ENCODE data around the gene SH3PXD2A. TPM values are rescaled to one million over a fixed set of nuclear protein-coding genes. Genes with fewer than 3 reads are reported as not detected.

SH3PXD2A gene
- total RNA-seq, 4 donors from 2014 or later, result 26.5 to 56.9 (median 33.3) TPM

DNA sequence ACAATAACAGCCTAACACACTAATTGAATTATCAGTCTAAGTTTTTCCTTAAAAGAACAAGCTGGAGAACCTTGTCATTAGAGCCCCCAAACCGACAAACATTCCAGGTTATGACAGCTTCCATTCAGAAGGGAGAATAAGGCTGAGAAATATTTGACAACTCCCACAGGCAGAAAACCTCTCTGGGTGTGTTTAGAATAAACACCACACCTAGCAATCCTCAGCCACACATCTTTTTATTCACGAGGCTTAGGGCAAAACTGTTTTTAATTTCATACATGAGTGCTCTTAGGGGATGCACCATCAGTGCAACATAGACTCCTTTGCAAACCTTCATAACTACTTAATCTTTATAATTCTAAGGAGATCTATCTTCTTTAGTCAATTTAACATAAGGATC lies 38.4 kb upstream of the SH3PXD2A start:
- in situ Hi-C loops (cut with MboI; ENCODE audit: low pct_ligation_motif_present in 1 of 4, low pct_unique_long_range_greater_than_20kb in 1 of 4, low sequenced_read_pairs in 3 of 4) (loop anchor here in 3 of 4 donors (10.0 to 25.0 kb wide), 4 partner anchors 91 to 318 kb away; partner anchors contain the start of genes COL17A1 (in 1 of the 3) and SFR1 (in 1 of the 3)), intact Hi-C loops (cut with DNase I; ENCODE audit: low total_unique reads) (no loop called here)
- Histone ChIP-seq H3K9me3 (no peaks in the 10 kb centered on the region), H3K4me1 (peaks cover 16 to 49% (median 36%) of the 10 kb centered on the region in 4 donors), H3K36me3 (peaks cover 0 to 19% (median 9%) of the 10 kb centered on the region in 4 donors), H3K27me3 (no peaks in the 10 kb centered on the region), H3K27ac (peak overlapping the region; percentile 79 to 87 (median 82)), H3K4me3 (no peak overlapping the region)
- 24% methylated on average over 2 of the region's 2 CpGs; no CpG with 5 or more reads in 1 of the 2 donors for WGBS, 2 donors (ENCODE audit: low coverage in 1 of 2)
- no peak for DNase-seq
- TF ChIP-seq POLR2AphosphoS5 (IDR thresholded peaks at IDR 0.05), result no peak
- TF ChIP-seq EP300 (IDR thresholded peaks at IDR 0.05; ENCODE audit: low read depth), result no peak
- TF ChIP-seq POLR2A (IDR thresholded peaks at IDR 0.05), result no peak
- TF ChIP-seq, protein P1, sequence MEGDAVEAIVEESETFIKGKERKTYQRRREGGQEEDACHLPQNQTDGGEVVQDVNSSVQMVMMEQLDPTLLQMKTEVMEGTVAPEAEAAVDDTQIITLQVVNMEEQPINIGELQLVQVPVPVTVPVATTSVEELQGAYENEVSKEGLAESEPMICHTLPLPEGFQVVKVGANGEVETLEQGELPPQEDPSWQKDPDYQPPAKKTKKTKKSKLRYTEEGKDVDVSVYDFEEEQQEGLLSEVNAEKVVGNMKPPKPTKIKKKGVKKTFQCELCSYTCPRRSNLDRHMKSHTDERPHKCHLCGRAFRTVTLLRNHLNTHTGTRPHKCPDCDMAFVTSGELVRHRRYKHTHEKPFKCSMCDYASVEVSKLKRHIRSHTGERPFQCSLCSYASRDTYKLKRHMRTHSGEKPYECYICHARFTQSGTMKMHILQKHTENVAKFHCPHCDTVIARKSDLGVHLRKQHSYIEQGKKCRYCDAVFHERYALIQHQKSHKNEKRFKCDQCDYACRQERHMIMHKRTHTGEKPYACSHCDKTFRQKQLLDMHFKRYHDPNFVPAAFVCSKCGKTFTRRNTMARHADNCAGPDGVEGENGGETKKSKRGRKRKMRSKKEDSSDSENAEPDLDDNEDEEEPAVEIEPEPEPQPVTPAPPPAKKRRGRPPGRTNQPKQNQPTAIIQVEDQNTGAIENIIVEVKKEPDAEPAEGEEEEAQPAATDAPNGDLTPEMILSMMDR (IDR thresholded peaks at IDR 0.05), result no peak

DNA sequence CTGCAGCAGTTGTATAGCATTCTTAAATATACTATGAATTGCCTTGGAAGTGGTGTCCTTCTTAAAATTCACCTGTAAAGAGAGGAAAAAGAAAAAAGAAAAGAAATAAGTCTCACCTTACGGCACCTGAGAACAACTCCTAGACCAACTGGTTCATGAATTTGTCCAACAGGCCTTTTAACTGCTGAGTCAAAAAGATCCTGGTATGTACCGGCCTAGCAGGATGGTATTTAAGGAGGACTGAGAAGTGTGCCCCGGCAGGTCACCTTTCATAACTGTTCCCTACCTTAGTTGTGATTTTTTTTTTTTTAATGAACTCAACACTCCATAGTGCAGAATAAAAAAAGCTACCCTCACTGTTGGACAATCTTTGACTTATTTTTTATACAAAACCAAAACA lies 36.8 kb upstream of the SH3PXD2A start:
- Histone ChIP-seq H3K4me3 (no peak overlapping the region), H3K27me3 (no peaks in the 10 kb centered on the region), H3K4me1 (peaks cover 20 to 65% (median 51%) of the 10 kb centered on the region in 4 donors), H3K27ac (no peak overlapping the region), H3K9me3 (no peaks in the 10 kb centered on the region), H3K36me3 (peaks cover 0 to 8% (median 1%) of the 10 kb centered on the region in 4 donors)
- in situ Hi-C loops (cut with MboI; ENCODE audit: low pct_ligation_motif_present in 1 of 4, low pct_unique_long_range_greater_than_20kb in 1 of 4, low sequenced_read_pairs in 3 of 4) (loop anchor here in 3 of 4 donors (10.0 to 25.0 kb wide), 4 partner anchors 93 to 320 kb away; partner anchors contain the start of genes COL17A1 (in 1 of the 3) and SFR1 (in 1 of the 3)), intact Hi-C loops (cut with DNase I; ENCODE audit: low total_unique reads) (no loop called here)
- 93 to 97% methylated on average over 3 of the region's 3 CpGs for WGBS, 2 donors (ENCODE audit: low coverage in 1 of 2)
- no peak for DNase-seq
- TF ChIP-seq POLR2A (IDR thresholded peaks at IDR 0.05) (no peak), POLR2AphosphoS5 (IDR thresholded peaks at IDR 0.05) (no peak), EP300 (IDR thresholded peaks at IDR 0.05; ENCODE audit: low read depth) (no peak)
- TF ChIP-seq, protein P1 (IDR thresholded peaks at IDR 0.05), result no peak

DNA sequence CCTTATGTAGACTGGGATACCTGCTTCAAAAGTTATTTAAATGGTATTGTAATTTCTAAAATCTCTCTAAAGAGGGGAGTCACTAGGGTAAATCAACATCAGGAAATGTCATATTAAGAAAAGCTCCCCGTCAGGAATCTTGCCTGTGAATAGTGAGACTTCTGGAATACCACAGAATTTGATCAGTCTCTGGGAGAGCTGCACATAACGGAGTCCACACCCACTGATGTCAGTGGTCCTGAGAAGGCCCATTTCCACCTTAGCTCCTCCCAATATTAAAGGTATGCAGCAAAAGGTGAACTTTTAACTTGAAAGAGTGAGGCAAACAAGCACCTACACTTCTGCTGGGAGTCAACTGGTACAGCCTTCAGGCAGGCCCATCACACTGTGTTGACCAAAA lies 35.3 kb upstream of the SH3PXD2A start:
- peaks cover 20 to 65% (median 50%) of the 10 kb centered on the region in 4 donors for H3K4me1 ChIP-seq
- peaks cover 0 to 6% (median 0%) of the 10 kb centered on the region in 4 donors for H3K36me3 ChIP-seq
- intact Hi-C loops (cut with DNase I; ENCODE audit: low total_unique reads), result no loop called here
- H3K27me3 ChIP-seq, result no peaks in the 10 kb centered on the region
- DNase-seq, result no peak
- TF ChIP-seq EP300 (IDR thresholded peaks at IDR 0.05; ENCODE audit: low read depth) (no peak), POLR2A (IDR thresholded peaks at IDR 0.05) (no peak), POLR2AphosphoS5 (IDR thresholded peaks at IDR 0.05) (no peak)
- TF ChIP-seq, protein P1 (IDR thresholded peaks at IDR 0.05), result no peak
- in situ Hi-C loops (cut with MboI; ENCODE audit: low pct_ligation_motif_present in 1 of 4, low pct_unique_long_range_greater_than_20kb in 1 of 4, low sequenced_read_pairs in 3 of 4), result loop anchor here in 3 of 4 donors (10.0 to 25.0 kb wide), 4 partner anchors 94 to 322 kb away; partner anchors contain the start of genes COL17A1 (in 1 of the 3) and SFR1 (in 1 of the 3)
- peak overlapping the region; percentile 78 to 92 (median 82) for H3K27ac ChIP-seq
- no peak overlapping the region for H3K4me3 ChIP-seq
- 81 to 90% methylated on average over 2 of the region's 2 CpGs for WGBS, 2 donors (ENCODE audit: low coverage in 1 of 2)
- no peaks in the 10 kb centered on the region for H3K9me3 ChIP-seq

DNA sequence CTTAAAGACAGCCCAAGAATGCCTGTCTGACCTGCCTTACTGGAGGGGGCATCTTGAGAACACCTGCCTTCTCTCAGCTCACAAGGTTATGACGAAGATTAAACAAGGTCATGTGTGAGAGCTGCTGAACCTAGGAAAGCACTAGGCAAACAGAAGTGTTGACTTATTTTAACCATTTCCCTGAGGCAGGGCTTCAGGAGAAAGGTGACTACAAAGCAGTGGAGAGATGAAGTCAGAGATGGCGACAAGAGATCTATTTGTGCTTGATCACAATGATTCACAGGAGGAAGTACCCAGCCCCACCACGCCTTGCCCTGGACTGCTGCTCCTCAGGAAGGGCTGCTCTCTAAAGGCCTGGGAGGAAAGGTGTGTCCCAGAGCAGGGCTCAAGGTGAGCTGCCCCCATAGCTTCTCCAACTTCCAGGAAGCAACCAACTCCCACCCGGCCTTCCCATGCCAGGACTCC lies 34.9 kb upstream of the SH3PXD2A start:
- WGBS, 2 donors (ENCODE audit: low coverage in 1 of 2), result 39 to 50% methylated on average over 1 to 4 of the region's 4 CpGs
- intact Hi-C loops (cut with DNase I; ENCODE audit: low total_unique reads) (no loop called here), in situ Hi-C loops (cut with MboI; ENCODE audit: low pct_ligation_motif_present in 1 of 4, low pct_unique_long_range_greater_than_20kb in 1 of 4, low sequenced_read_pairs in 3 of 4) (loop anchor here in 3 of 4 donors (10.0 to 25.0 kb wide), 4 partner anchors 95 to 322 kb away; partner anchors contain the start of genes COL17A1 (in 1 of the 3) and SFR1 (in 1 of the 3))
- no peaks in the 10 kb centered on the region for H3K9me3 ChIP-seq
- H3K27ac ChIP-seq, result peak overlapping the region; percentile 78 to 92 (median 82)
- no peaks in the 10 kb centered on the region for H3K27me3 ChIP-seq
- peaks cover 0 to 6% (median 0%) of the 10 kb centered on the region in 4 donors for H3K36me3 ChIP-seq
- TF ChIP-seq POLR2AphosphoS5 (IDR thresholded peaks at IDR 0.05) (peak; percentile 21 to 88 (median 80)), POLR2A (IDR thresholded peaks at IDR 0.05) (peak; percentile 75), EP300 (IDR thresholded peaks at IDR 0.05; ENCODE audit: low read depth) (peak; percentile 4)
- TF ChIP-seq, protein P1 (IDR thresholded peaks at IDR 0.05), result no peak
- peak; percentile 86 for DNase-seq
- H3K4me3 ChIP-seq, result peak overlapping the region in 1 of 4 donors; percentile 11
- H3K4me1 ChIP-seq, result peaks cover 20 to 61% (median 46%) of the 10 kb centered on the region in 4 donors
